KOPT-K1 (cell line): Measurements from ENCODE around the gene NEU2.

Experiments
- H3K27ac ChIP-seq: fragments of 200-600 bp; sonication (generic); 2 replicates; pipeline ENCODE4 v1.5.1; 2016; ENCODE audit warnings: antibody characterized with exemption, mild to moderate bottlenecking, low read depth, low read length; ENCODE audit not compliant: poor library complexity, severe bottlenecking
- H3K36me3 ChIP-seq: fragments of 200-600 bp; sonication (generic); 2 replicates; pipeline ENCODE4 v1.5.1; 2017; ENCODE audit warnings: antibody characterized with exemption, mild to moderate bottlenecking, low read length, moderate library complexity; ENCODE audit not compliant: insufficient read depth
- H3K9me3 ChIP-seq: fragments of 200-600 bp; sonication (generic); 2 replicates; pipeline ENCODE4 v1.5.1; 2017; ENCODE audit warnings: antibody characterized with exemption, low read length, mild to moderate bottlenecking; ENCODE audit not compliant: insufficient read depth, poor library complexity, severe bottlenecking

NEU2 gene

GRCh38 chr2:233020454-233020853, 12.0 kb upstream of the NEU2 start:
- Histone ChIP-seq H3K36me3 (no peaks in the 10 kb centered on the region), H3K27ac (no peak overlapping the region), H3K9me3 (no peaks in the 10 kb centered on the region)

DNA sequence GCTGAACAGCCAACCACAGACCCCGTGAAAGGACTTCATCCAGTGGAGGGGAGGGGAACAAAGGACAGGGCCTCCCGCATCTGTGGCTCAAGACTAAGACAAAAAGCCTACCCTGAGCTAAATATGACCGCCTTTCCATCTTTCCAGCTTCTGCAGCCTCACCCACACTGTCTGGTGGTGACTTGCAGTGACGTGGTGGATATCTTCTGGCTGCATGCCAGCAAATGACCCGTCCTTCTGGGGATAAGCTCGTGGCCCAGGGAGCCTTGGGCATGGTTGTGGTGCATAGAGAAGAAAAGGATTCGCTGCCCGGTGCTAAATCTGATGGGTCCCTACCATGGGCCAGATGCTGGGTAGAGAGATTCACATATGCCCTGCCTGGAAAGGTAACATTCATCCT, 10.7 kb upstream of the NEU2 start:
- Histone ChIP-seq H3K9me3 (no peaks in the 10 kb centered on the region), H3K36me3 (no peaks in the 10 kb centered on the region), H3K27ac (no peak overlapping the region)

GRCh38 chr2:233022561-233022960, 9.9 kb upstream of the NEU2 start:
- H3K9me3 ChIP-seq, result no peaks in the 10 kb centered on the region
- H3K27ac ChIP-seq, result no peak overlapping the region
- H3K36me3 ChIP-seq, result no peaks in the 10 kb centered on the region

DNA sequence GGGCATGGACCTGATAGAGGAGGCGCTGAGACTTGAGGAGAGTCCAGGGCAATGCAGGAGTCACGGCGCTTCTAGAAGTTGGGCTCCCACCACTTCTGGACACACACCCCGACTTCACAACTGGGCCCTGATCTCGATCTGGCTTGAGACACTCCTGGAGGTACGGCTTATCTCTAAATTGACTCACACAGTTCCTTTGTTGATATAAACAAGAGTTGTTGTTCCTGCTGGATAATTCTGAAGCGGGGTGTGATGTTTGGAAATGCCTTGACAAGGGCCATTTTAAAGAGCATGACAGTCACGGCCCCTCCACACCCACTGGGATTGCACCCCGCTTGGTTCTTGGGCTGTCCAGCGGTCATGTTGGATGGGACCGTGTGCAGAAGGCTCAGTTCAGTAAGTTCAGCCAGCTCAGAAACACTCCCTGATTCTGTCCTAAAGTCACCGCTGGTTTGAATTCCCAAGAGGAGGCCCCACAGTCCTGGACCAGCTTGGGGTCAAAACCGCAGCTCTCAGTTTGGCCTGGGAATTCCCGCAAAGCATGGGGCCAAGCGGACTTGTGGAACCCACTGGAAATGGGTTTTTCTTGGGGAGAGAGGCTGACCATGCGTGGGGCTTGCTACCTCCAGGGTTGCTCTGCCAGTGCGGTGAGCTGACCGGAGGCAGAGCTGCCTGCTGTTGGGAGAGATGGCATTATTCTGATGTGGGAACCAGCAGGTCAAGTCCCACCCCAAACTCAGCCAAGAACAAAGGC, 9.3 kb upstream of the NEU2 start:
- H3K36me3 ChIP-seq, result no peaks in the 10 kb centered on the region
- H3K9me3 ChIP-seq, result no peaks in the 10 kb centered on the region
- no peak overlapping the region for H3K27ac ChIP-seq

DNA sequence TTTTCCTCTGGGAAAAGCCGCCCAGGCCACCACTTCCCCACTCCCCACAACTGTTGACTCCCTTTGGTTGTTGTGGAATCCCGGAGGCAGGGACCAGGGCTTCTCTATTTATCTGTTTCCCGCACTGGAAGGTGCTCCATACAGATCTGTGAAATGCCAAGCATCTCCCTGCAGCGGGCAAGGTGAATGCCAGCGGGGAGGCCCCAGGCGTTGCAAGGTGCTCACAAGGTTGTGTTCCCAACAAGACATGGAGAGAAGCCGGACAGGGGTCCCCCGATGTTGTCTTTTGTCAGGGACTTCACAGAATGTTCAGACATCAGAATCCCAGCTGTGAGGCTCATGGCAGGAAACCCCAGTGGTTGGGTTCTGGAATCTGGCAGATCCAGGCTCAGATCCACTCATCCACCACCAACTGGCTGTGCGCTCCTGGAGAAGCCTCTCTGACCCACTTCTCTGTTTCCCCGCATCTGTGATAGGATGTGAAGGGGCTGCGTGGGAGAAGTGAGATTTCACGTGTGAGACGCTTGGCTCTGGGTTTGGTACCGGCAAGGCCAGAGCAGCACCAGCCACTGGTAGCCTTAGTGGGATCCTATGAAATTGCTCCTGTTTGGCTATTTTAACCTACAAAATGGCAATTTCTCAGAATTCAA, 8.6 kb upstream of the NEU2 start:
- H3K9me3 ChIP-seq, result no peaks in the 10 kb centered on the region
- H3K27ac ChIP-seq, result no peak overlapping the region

DNA sequence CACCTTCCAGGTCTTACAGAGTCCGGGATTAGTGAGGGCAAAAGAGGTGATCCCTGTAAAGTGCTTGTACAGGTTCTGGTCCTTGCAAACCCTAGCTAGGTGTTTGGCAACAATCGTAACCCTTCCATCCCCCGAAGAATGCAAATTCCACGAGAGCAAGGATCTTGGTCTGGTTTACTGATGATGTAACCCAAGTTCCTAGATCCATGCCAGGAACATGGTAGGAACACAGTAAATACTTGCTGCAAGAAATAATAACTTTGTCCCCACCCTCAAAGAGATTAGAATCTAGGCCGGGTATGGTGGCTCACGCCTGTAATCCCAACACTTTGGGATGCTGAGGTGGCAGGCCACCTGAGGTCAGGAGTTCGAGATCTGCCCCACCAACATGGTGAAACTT, 6.8 kb upstream of the NEU2 start:
- H3K36me3 ChIP-seq, result no peaks in the 10 kb centered on the region
- no peaks in the 10 kb centered on the region for H3K9me3 ChIP-seq
- H3K27ac ChIP-seq, result no peak overlapping the region

More for the DNA sequence above, 8.6 kb upstream of the NEU2 start:
- H3K36me3 ChIP-seq, result no peaks in the 10 kb centered on the region

DNA sequence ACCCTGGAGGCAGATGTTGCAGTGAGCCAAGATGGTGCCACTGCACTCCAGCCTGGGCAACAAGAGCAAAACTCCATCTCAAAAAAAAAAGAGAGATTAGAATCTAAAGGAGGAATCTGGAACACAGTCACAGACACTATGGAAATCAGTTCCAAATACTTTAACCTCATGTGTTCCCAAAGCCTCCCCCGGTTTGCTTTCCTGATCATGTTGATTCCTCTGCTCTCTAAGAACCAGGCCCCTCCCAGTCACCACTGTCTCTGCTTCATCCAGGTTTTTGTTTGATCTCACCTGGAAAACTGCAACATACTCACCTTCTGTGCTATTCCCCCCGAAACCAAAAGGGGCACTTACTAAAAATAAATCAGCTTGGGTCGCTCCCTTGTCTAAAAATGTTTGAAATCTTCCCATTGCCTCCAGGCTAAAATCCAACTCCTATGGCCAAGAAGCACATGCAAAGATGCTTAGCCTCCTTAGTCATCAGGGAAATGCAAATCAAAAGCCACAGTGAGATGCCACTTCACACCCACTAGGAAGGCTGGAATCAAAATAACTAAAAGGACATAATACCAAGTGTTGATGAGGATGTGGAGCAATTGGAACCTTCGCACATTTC, 6.2 kb upstream of the NEU2 start:
- no peaks in the 10 kb centered on the region for H3K36me3 ChIP-seq
- no peak overlapping the region for H3K27ac ChIP-seq
- no peaks in the 10 kb centered on the region for H3K9me3 ChIP-seq

DNA sequence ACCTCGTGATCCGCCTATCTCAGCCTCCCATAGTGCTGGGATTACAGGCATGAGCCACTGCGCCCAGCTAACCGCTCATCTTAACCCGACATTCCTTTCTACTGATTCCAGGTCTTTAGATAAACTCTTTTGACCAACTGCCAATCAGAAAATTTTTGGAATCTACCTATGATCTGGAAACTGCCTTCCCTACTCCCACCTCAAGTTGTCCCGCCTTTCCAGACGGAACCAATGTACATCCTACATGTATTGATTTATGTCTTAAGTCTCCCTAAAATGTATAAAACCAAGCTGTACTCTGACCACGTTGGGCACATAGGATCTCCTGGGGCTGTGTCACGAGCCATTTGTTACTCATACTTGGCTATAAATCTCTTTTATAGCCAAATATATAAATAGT, 3.2 kb upstream of the NEU2 start:
- H3K36me3 ChIP-seq, result no peaks in the 10 kb centered on the region
- H3K9me3 ChIP-seq, result no peaks in the 10 kb centered on the region
- no peak overlapping the region for H3K27ac ChIP-seq

- Histone ChIP-seq H3K9me3 (no peaks in the 10 kb centered on the region), H3K27ac (no peak overlapping the region), H3K36me3 (no peaks in the 10 kb centered on the region)
Observed at GRCh38 chr2:233031556-233032500, 644 bp upstream of the NEU2 start.

- Histone ChIP-seq H3K9me3 (no peaks in the 10 kb centered on the region), H3K36me3 (no peaks in the 10 kb centered on the region), H3K27ac (no peak overlapping the region)
Observed at GRCh38 chr2:233033672-233034071, 1.2 kb downstream of the NEU2 start.

GRCh38 chr2:233034091-233034882, 1.8 kb downstream of the NEU2 start:
- H3K9me3 ChIP-seq, result no peaks in the 10 kb centered on the region
- no peaks in the 10 kb centered on the region for H3K36me3 ChIP-seq
- no peak overlapping the region for H3K27ac ChIP-seq

DNA sequence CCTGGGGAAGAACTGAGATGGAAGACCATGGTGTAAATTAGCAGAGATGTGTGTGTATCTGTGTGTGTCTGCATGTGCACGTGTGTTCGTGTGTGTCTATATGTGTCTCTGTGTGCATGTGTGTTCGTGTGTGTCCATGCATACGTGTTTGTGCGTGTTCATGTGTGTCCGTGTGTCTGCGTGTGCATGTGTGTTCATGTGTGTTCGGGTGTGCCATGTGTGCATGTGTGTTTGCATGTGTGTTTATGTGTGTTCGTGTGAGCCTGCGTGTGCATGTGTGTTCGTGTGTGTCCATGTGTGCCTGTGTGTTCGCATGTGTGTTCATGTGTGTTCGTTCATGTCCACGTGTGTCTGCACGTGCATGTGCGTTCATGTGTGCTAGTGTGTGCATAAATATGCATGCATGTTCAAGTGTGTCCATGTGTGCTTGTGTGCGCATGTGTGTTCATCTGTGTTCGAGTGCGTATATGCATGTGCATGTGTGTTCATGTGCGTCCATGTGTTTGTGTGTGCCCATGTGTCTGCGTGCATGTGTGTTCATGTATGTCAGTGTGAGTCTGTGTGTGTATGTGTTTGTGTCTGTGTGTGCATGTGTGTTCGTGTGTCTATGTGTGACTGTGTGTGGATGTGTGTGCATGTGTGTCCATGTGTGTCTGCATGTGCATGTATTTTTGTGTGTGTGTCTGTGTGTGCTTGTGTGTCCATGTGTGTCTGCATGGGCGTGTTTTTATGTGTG, 3.1 kb downstream of the NEU2 start:
- Histone ChIP-seq H3K27ac (no peak overlapping the region), H3K36me3 (no peaks in the 10 kb centered on the region), H3K9me3 (no peaks in the 10 kb centered on the region)

DNA sequence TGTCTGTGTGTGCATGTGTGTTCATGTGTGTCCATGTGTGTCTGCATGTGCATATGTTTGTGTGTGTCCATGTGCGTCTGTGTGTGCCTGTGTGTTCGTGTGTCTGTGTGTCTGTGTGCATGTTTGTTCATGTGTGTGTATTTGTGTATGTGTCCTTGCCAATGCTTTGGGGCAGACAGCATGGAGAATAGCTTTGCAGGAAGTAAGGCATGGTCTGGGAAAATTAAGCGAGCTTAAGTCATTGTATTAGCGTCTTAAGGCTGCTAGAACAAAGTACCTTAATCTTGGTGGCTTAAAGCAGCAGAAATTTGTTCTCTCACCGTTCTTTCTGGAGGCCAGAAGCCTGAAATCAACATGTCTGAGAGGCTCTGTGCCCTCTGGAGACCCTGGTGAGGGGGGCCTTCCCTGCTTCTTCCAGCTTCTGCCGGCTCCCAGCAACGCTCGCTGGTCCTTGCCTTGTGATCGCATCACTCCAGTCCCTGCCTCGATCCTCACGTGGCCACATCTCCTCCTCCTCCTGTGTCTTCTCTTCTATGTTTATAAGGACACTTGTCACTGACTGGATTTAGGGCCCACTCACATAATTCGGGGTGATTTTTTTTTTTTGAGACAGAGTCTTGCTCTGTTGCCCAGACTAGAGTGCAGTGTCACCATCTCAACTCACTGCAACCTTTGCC, 3.8 kb downstream of the NEU2 start:
- no peak overlapping the region for H3K27ac ChIP-seq
- H3K9me3 ChIP-seq, result no peaks in the 10 kb centered on the region
- H3K36me3 ChIP-seq, result no peaks in the 10 kb centered on the region
